Activated T-cell treated with anti-CD3 and anti-CD28 coated beads, Interleukin-2, amount 50 U/mL, for 24 hours (primary cell): ENCODE measurements around the gene CARD10.
"Not testable (repeated sequence)": the region's sequence is repeated elsewhere in the genome, so short reads cannot be mapped to it uniquely, and the experiment has no call there.

Experiments
- DNase-seq: peaks from one replicate; pipeline ENCODE4 v3.0.0-alpha.2; 2020
- H3K27ac Mint-ChIP-seq: 2 replicates; pipeline ENCODE4 v1.8.0; 2020; ENCODE audit warnings: mild to moderate bottlenecking, mixed read lengths
- H3K27me3 Mint-ChIP-seq: 2 replicates; pipeline ENCODE4 v1.8.0; 2020; ENCODE audit warnings: mixed read lengths
- H3K36me3 Mint-ChIP-seq: 2 replicates; pipeline ENCODE4 v1.8.0; 2020; ENCODE audit warnings: low read depth, mixed read lengths
- H3K4me1 Mint-ChIP-seq: 2 replicates; pipeline ENCODE4 v1.8.0; 2020; ENCODE audit warnings: low read depth, mixed read lengths
- H3K4me3 Mint-ChIP-seq: 2 replicates; pipeline ENCODE4 v1.8.0; 2020; ENCODE audit warnings: mild to moderate bottlenecking, moderate library complexity, mixed read lengths
- H3K9me3 Mint-ChIP-seq: 2 replicates; pipeline ENCODE4 v1.8.0; 2020; ENCODE audit warnings: mixed read lengths

CARD10 gene

DNA sequence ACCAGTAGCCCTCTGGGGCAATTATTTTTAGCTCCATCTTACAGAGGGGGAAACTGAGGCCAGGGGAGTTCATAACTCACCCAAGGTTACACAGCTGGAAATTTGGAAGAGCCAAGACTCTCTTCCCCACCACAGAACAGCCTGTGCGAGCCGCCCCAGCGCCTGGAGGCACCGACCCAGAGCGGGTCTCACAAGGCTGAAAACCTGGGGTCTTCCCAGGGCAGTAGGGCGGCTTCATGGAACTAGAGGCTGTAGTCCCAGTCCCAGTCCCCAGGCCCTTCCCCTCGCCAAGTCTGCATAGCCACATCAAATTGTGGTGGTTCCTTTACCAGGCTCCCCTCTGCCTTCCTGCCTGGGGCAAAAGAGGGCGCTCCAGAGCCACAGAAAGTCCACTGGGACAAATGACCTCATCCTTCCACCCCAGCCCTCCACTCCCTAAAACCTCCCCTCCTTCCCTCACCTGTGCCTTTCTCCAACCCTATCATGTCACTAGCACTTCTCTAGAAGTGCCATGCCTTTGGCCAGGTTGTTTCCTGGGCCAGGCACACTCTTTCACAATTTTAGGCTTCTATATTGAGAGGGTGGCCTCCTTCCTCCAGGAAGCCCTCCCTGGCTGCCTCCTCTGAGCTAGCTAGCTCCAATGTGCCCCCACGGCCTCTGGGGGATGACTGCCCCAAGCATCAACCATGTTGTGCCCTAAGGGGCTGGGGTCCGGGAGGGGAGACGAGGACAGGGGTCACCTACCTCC, 25.9 kb upstream of the CARD10 start:
- peaks cover 15% of the 10 kb centered on the region for H3K27me3 Mint-ChIP-seq
- no peak overlapping the region for H3K4me3 Mint-ChIP-seq
- H3K27ac Mint-ChIP-seq = peak overlapping the region; percentile 38
- no peaks in the 10 kb centered on the region for H3K36me3 Mint-ChIP-seq
- no peaks in the 10 kb centered on the region for H3K9me3 Mint-ChIP-seq
- peak; percentile 63 for DNase-seq
- H3K4me1 Mint-ChIP-seq = peaks cover 24% of the 10 kb centered on the region

DNA sequence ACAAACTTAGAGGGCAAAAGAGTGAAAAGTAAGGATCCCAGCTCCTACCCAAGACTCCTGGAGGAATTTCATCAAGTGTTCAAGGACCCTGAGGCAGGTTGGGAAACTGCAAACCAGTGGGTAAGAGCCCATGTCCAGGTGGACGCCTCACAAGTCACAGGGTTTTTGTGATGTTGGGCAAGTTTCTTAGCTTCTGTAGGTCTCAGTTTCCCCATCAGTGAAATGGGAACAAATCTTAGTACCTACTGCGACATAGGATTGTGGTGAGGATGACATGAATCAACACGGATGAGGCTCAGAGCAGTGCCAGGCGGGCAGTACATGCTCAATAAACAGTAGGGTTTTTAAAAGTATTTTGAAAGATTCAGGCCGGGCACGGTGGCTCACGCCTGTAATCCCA, 23.7 kb upstream of the CARD10 start:
- H3K9me3 Mint-ChIP-seq = no peaks in the 10 kb centered on the region

DNA sequence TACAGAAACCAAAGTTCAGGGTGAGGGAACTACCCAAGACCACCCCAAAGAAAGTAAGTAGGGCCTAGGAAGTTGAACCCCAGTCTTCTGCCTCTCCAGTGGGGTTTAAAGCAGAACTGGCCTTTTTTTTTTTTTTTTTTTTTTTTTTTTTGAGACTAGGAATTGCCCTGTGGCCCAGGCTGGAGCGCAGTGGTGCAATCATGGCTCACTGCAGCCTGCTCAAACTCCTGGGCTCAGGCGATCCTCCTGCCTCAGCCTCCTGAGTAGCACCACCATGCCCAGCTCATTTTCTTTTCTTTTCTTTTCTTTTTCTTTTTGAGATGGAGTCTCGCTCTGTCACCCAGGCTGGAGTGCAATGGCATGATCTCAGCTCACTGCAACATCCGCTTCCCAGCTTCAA, 23.2 kb upstream of the CARD10 start:
- DNase-seq, H3K9me3 Mint-ChIP-seq, H3K36me3 Mint-ChIP-seq, H3K4me3 Mint-ChIP-seq: not testable (repeated sequence)
- peaks cover 24% of the 10 kb centered on the region for H3K27me3 Mint-ChIP-seq
- H3K4me1 Mint-ChIP-seq = peaks cover 34% of the 10 kb centered on the region
- peak overlapping the region; percentile 73 for H3K27ac Mint-ChIP-seq

More for the DNA sequence above, 23.7 kb upstream of the CARD10 start:
- Mint-ChIP-seq H3K36me3 (no peaks in the 10 kb centered on the region), H3K27me3 (peaks cover 24% of the 10 kb centered on the region), H3K4me3 (no peak overlapping the region), H3K4me1 (peaks cover 34% of the 10 kb centered on the region), H3K27ac (no peak overlapping the region)
- no peak for DNase-seq

DNA sequence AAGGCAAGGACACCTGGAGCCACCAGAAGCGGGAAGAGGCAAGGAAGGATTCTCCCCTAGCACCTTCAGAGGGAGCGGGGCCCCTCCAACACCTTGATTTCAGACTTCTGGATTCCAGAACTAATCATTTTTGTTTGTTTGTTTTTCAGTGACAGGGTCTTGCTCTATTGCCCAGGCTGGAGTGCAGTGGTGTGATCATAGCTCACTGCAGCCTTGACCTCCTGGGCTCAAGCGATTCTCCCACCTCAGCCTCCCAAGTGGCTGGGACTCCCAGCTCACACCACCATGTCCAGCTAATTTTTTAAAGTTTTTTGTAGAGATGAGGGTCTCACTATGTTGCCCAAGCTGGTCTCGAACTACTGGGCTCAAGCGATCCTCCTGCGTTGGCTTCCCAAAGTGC, 20.6 kb upstream of the CARD10 start:
- not testable (repeated sequence) for H3K4me3 Mint-ChIP-seq, H3K36me3 Mint-ChIP-seq, DNase-seq, H3K27ac Mint-ChIP-seq, H3K9me3 Mint-ChIP-seq
- peaks cover 24% of the 10 kb centered on the region for H3K27me3 Mint-ChIP-seq
- H3K4me1 Mint-ChIP-seq = peaks cover 28% of the 10 kb centered on the region

DNA sequence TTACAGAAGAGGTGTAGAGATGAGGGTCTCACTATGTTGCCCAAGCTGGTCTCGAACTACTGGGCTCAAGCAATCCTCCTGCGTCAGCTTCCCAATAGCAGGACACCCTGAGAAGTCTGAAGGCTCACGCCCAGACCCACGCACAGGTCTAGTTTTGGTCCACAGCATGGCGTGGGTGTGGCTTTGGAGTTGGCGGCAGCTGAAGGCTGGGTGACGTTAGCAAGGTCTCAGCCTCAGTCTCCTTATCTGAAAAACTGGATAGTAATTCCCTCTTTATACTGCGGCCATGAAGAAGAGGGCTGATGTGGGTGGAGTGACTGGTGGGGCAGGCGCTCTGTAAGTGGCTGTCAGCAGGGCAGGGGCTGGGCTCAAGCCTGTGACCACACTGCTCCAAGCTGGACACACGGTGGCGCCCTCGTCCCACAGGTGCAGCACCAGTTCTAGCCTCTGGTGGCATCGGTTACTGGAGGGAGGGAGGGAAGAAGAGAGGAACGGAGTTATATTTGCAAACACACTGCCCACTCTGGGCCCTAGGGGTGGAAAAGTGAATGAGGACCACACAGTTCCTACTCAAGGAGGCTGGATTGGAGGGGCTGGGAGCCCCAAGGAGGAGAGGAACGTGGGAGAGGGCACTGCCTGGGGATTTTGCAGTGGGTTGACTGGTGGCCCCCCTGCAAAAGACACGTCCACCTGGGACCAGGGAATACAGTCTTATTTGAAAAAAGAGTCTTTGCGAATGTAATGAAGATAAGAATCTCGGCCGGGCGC, 19.6 kb upstream of the CARD10 start:
- Mint-ChIP-seq H3K36me3 (no peaks in the 10 kb centered on the region), H3K27me3 (peaks cover 24% of the 10 kb centered on the region), H3K4me1 (peaks cover 35% of the 10 kb centered on the region), H3K4me3 (no peak overlapping the region), H3K27ac (peak overlapping the region; percentile 40), H3K9me3 (no peaks in the 10 kb centered on the region)
- peak; percentile 92 for DNase-seq

DNA sequence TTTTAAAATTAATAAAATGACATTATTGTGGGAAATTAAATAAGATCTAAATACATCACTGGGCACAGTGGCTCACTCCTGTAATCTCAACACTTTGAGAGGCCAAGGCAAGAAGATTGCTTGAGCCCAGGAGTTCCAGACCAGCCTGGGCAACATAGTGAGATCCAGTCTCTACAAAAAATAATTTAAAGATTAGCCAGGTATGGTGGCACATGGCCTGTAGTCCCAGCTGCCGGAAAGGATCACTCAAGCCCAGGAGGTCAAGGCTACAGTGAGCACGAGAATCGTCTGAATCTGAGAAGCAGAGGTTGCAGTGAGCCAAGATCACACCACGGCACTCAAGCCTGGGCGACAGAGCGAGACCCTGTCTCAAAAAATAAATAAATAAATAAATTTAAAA, 15.9 kb upstream of the CARD10 start:
- H3K4me1 Mint-ChIP-seq = peaks cover 25% of the 10 kb centered on the region
- no peak for DNase-seq
- H3K27ac Mint-ChIP-seq = no peak overlapping the region
- H3K36me3 Mint-ChIP-seq = no peaks in the 10 kb centered on the region
- H3K4me3 Mint-ChIP-seq = no peak overlapping the region
- peaks cover 14% of the 10 kb centered on the region for H3K27me3 Mint-ChIP-seq
- H3K9me3 Mint-ChIP-seq = no peaks in the 10 kb centered on the region

DNA sequence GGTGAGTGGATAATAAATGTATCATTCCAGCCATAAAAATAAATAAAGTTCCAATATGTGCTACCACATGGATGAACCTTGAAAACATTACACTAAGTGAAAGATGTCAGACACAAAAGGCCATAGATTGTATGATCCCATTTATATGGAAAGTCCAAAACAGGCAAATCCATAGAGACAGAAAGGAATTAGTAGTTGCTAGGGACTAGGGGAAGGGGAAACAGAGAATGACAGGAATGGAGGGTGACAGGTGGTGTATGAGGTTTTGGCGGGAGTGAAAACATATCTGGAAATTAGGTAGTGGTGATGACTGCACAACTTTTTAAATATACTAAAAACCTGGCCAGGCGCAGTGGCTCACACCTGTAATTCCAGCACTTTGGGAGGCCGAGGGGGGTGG, 15.2 kb upstream of the CARD10 start:
- peaks cover 31% of the 10 kb centered on the region for H3K4me1 Mint-ChIP-seq
- peaks cover 11% of the 10 kb centered on the region for H3K27me3 Mint-ChIP-seq
- H3K9me3 Mint-ChIP-seq = no peaks in the 10 kb centered on the region
- H3K4me3 Mint-ChIP-seq = no peak overlapping the region
- H3K36me3 Mint-ChIP-seq = no peaks in the 10 kb centered on the region
- no peak overlapping the region for H3K27ac Mint-ChIP-seq
- no peak for DNase-seq

DNA sequence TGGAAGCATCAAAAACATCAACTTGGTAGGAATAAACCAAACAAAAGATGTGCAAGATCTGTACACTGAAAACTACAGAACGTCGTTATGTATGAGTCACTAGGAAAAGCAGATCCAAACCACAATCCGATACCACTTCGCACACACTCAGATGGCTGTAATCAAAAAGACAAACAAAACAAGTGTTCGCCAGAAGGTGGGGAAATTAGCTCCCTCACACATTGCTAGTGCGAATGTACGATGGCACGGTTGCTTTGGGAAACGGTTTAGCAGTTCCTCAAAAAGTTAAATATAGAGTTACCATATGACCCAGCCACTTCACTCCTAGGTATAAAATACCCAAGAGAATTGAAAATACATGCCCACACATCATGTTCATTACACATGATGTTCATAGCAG, 14.8 kb upstream of the CARD10 start:
- no peak for DNase-seq
- no peak overlapping the region for H3K4me3 Mint-ChIP-seq

DNA sequence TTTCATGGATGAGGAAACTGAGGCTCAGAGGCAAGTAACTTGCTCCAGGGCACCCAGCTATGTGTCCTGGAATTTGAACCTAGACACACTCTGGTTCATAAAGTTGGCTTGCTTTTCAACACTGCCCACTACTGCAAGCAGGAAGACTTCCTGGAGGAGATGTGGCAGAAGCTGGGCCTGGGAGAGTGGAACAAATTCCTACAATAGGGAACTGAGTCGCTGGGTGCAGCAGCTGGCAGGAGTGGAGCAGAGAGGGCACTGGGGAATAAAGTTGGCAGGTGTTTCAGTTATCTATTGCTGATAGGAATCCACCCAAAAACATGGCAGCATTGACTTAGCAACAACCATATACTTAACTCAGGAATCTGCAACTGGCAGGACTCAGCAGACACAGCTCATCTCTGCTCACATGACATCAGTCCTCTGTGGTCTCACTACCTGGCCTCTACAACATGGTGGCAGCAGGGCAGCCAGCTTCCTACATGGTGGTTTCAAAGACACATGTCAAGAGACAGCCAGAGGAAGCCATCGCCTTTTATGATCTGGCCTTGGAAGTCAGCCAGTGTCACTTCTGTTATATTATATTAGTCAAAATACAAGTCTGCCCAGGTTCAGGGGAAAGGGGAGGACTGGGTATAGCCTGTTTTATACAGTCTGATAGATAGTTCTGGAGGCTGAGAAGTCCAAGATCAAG, 10.6 kb upstream of the CARD10 start:
- no peak overlapping the region for H3K4me3 Mint-ChIP-seq
- no peaks in the 10 kb centered on the region for H3K36me3 Mint-ChIP-seq
- H3K27me3 Mint-ChIP-seq = peaks cover 5% of the 10 kb centered on the region
- peaks cover 31% of the 10 kb centered on the region for H3K4me1 Mint-ChIP-seq
- DNase-seq = no peak
- H3K27ac Mint-ChIP-seq = no peak overlapping the region
- no peaks in the 10 kb centered on the region for H3K9me3 Mint-ChIP-seq

More for the DNA sequence above, 14.8 kb upstream of the CARD10 start:
- no peaks in the 10 kb centered on the region for H3K36me3 Mint-ChIP-seq
- H3K9me3 Mint-ChIP-seq = no peaks in the 10 kb centered on the region
- no peak overlapping the region for H3K27ac Mint-ChIP-seq
- peaks cover 29% of the 10 kb centered on the region for H3K4me1 Mint-ChIP-seq
- peaks cover 9% of the 10 kb centered on the region for H3K27me3 Mint-ChIP-seq

DNA sequence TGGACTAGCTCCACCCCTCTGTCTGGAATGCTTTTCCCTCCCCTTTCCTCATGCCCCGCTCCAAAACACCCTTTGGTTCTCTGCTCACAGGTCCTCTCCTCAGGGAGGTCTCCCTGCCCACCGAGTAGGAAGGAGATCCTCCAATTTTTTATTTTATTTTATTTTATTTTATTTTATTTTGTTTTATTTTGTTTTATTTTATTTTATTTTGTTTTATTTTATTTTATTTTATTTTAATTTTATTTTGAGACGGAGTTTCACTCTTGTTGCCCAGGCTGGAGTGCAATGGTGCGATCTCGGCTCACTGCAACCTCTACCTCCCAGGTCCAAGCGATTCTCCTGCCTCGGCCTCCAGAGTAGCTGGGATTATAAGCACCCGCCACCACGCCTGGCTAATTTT, 8.7 kb upstream of the CARD10 start:
- H3K9me3 Mint-ChIP-seq, H3K36me3 Mint-ChIP-seq, H3K27ac Mint-ChIP-seq, H3K4me3 Mint-ChIP-seq, DNase-seq: not testable (repeated sequence)
- peaks cover 12% of the 10 kb centered on the region for H3K27me3 Mint-ChIP-seq
- H3K4me1 Mint-ChIP-seq = peaks cover 16% of the 10 kb centered on the region

DNA sequence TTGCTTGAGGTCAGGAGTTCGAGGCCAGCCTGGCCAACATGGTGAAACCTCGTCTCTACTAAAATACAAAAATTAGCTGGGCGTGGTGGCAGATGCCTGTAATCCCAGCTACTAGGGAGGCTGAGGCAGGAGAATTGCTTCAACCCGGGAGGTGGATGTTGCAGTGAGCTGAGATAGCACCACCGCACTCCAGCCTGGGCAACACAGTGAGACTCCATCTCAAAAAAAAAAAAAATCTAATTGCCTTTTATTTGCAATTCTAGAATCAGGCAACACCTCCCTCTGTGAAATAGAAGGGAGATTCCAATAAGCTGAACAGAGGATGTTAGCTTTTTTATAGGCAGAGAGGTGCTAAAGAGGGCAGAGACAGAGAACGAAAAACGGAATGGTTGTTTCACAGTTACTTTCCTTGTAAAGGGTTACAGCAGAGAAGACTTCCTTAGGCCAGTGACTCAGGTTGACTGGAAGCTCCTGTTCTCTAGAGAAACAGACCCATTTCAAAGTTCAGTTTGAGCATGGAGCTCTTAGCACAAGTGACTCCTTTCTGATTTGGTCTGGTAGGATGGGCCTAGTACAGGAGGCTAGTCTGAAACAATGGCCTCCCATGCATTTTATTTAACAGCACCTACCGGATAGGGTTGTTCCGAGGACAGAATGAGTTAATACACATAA, 8.0 kb upstream of the CARD10 start:
- Mint-ChIP-seq H3K4me1 (peaks cover 16% of the 10 kb centered on the region), H3K27me3 (peaks cover 19% of the 10 kb centered on the region)
- H3K27ac Mint-ChIP-seq, H3K4me3 Mint-ChIP-seq, DNase-seq, H3K36me3 Mint-ChIP-seq, H3K9me3 Mint-ChIP-seq: not testable (repeated sequence)

DNA sequence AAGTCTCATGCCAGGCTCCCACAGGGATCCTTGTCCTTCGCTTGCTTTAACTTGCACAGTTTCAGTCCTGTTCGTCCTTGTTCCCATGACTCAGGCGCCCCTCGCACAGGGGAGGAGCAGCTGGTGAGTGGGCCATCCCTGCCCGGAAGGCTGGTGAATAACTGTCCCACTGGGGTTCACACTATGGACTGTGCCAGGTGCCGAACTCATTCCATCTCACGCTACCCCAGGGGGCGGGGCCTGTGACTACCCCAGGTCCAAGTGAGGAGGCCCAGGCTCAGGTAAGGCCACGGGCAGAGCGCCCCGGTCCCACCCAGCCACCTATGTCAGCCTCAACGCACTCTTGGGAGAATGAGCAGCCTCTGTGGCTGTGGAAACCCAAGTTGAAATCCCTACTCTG, 7.2 kb upstream of the CARD10 start:
- H3K9me3 Mint-ChIP-seq = no peaks in the 10 kb centered on the region
- H3K4me3 Mint-ChIP-seq = no peak overlapping the region
- peaks cover 16% of the 10 kb centered on the region for H3K4me1 Mint-ChIP-seq
- H3K27me3 Mint-ChIP-seq = peaks cover 26% of the 10 kb centered on the region
- H3K36me3 Mint-ChIP-seq = no peaks in the 10 kb centered on the region
- H3K27ac Mint-ChIP-seq = no peak overlapping the region
- no peak for DNase-seq

DNA sequence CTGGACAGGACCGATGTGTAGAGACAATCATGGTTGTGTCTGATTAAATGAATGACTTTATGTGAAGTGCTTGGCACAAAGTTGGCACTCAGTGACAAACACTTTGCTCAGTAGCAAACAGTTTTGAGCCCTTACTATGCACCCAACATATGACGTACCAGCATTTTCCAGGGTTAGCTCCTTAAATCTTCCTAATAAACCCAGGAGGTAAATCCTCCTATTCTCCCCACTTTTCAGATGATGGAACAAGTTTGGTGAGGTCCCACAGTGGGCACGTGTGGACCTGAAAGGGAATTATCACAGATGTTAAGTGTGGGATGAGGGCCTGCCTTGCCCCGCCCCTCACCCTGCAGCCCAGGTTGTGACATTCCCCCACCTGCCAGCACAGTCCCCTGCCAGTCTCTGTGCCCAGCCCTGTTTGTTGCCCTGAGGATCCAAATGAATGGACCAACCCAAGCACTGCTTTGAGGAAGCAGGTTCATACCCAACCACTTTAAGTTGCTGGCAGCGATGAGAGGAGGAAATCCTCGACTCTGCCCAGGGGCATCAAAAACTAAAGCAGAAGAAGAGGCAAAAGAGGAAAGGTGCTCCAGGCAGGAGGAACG, 6.6 kb upstream of the CARD10 start:
- Mint-ChIP-seq H3K27me3 (peaks cover 31% of the 10 kb centered on the region), H3K27ac (no peak overlapping the region), H3K36me3 (no peaks in the 10 kb centered on the region), H3K4me1 (peaks cover 16% of the 10 kb centered on the region), H3K4me3 (no peak overlapping the region), H3K9me3 (no peaks in the 10 kb centered on the region)
- no peak for DNase-seq

DNA sequence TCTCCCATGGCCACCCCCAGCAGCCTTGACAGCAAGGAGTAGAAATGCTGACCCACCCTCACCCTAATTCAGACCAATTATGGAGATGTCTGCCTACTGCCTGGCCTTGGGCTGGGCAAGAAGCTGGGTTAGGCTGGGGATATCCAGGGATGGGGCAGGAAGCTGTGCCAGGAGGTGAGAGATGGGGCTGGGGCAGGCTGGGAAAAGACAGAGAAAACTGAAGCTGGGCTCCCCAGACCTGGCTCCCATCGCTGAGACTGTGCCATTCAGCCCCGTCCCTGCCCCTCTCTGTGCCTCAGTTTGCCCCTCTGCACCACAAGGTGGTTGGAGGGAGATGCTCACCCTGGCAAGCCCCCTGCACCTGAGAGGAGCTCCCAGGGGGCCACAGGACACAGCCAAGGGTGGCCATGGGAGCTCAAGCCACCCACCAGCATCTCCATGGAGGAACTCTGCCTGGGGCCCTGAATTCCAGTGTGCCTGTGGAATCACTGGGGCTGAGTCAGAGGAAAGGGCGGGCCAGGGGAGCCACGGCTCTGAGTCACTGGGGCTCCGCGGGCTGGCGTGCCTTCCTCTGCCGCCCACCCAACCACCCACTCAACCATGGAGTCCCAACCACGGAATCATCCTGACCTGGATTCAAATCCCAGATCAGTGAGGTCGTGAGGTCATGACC, 6.0 kb upstream of the CARD10 start:
- Mint-ChIP-seq H3K4me3 (no peak overlapping the region), H3K27ac (no peak overlapping the region), H3K9me3 (no peaks in the 10 kb centered on the region), H3K27me3 (peaks cover 36% of the 10 kb centered on the region), H3K36me3 (no peaks in the 10 kb centered on the region), H3K4me1 (peaks cover 16% of the 10 kb centered on the region)
- no peak for DNase-seq
